Gastroesophageal sphincter (tissue), 3 donors: ENCODE results near the gene S100A14.

Experiments used
- CTCF ChIP-seq, 4 experiments: fragments of 200-600 bp in 2 of 4; fragments of 450-650 bp in 2 of 4; sonication (generic) in 1 of 4; IDR thresholded peaks; one replicate each; pipeline ENCODE4 v1.5.1; 2017 to 2019; ENCODE audit warnings: antibody characterized with exemption in 4 of 4, mild to moderate bottlenecking in 2 of 4, moderate library complexity in 2 of 4
- POLR2A ChIP-seq, 2 donors: fragments of 450-650 bp; IDR thresholded peaks; one replicate each; pipeline ENCODE4 v1.6.1; 2017; ENCODE audit warnings: antibody characterized with exemption in 2 of 2, mild to moderate bottlenecking in 2 of 2, moderate library complexity in 1 of 2

- TF ChIP-seq CTCF (IDR thresholded peaks at IDR 0.05) (no peak), POLR2A (IDR thresholded peaks at IDR 0.05) (no peak)
Observed at GRCh38 chr1:153662269-153662668, 46.1 kb upstream of the S100A14 start.
